Suprapubic skin (tissue), 4 donors: ENCODE measurements around the gene TBPL2. TPM values are rescaled to one million over a fixed set of nuclear protein-coding genes. Genes with fewer than 3 reads are reported as not detected.
"Not testable (repeated sequence)": the region's sequence is repeated elsewhere in the genome, so short reads cannot be mapped to it uniquely, and the experiment has no call there.

Experiments
- DNase-seq, 2 donors: peaks; one replicate each; pipeline ENCODE4 v3.0.0-alpha.2; 2019; ENCODE audit warnings: low spot score in 2 of 2
- H3K27ac ChIP-seq: fragments of 200-600 bp; sonication (generic); one replicate; pipeline ENCODE4 v1.5.1; 2019
- H3K27me3 ChIP-seq: fragments of 200-600 bp; sonication (generic); one replicate; pipeline ENCODE4 v1.5.1; 2019
- H3K36me3 ChIP-seq: fragments of 200-600 bp; sonication (generic); one replicate; pipeline ENCODE4 v1.5.1; 2019
- H3K4me1 ChIP-seq: fragments of 200-600 bp; sonication (generic); one replicate; pipeline ENCODE4 v1.5.1; 2019
- H3K4me3 ChIP-seq: fragments of 200-600 bp; sonication (generic); one replicate; pipeline ENCODE4 v1.5.1; 2019; ENCODE audit warnings: mild to moderate bottlenecking
- H3K9me3 ChIP-seq: fragments of 200-600 bp; sonication (generic); one replicate; pipeline ENCODE4 v1.5.1; 2019
- EP300 ChIP-seq: sonication (generic); formaldehyde crosslinking; IDR thresholded peaks from one replicate; pipeline ENCODE4 v1.6.1; 2017; ENCODE audit warnings: antibody characterized with exemption
- POLR2A ChIP-seq, 2 donors: fragments of 450-650 bp; IDR thresholded peaks; one replicate each; pipeline ENCODE4 v1.6.1; 2017; ENCODE audit warnings: antibody characterized with exemption in 2 of 2, mild to moderate bottlenecking in 2 of 2, moderate library complexity in 2 of 2
- POLR2AphosphoS5 ChIP-seq, 3 donors: sonication (generic); formaldehyde crosslinking; IDR thresholded peaks; one replicate each; pipeline ENCODE4 v1.6.1; 2017; ENCODE audit warnings: antibody characterized with exemption in 3 of 3
- WGBS: methylation state at CpG from one replicate; pipeline ENCODE4 v1.1.5; 2018; 5-methylcytosine and 5-hydroxymethylcytosine counted together
- total RNA-seq, 4 donors: library from RNA; depleted of rRNA; stranded (reverse); fragments of >200 nt; gene quantifications; one replicate each; pipeline ENCODE4 v1.1.0, GENCODE V29; 2016
- TF ChIP-seq, protein P1 (sequence below), 2 donors: fragments of 200-600 bp in 1 of 2; fragments of 450-650 bp in 1 of 2; sonication (generic) in 1 of 2; IDR thresholded peaks; one replicate each; pipeline ENCODE4 v1.5.1; 2016 to 2019; ENCODE audit warnings: antibody characterized with exemption in 2 of 2, mild to moderate bottlenecking in 1 of 2, moderate library complexity in 1 of 2

The TBPL2 gene
- total RNA-seq, 4 donors from 2014 or later = not detected

DNA sequence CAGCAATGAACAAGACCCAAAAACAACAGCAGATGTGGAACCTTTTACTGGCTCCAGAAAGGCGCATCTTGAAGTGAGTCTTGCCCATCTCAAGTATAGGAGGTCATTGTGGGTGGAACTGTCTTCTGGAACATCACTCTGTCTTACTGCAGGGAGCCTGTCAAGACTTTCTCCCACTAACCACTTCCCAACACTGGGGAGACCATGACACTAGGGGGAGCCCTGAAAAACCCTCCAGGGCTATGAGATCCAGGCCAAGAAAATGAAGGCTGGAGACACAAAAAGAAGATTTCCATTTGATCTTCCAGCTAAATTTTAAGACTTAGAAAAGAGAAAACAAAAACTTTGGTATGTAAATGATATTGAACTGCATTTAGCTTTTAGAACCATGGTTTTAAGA lies 15.3 kb downstream of the TBPL2 start:
- 94% methylated on average over 1 of the region's 1 CpG for WGBS
- H3K36me3 ChIP-seq = no peaks in the 10 kb centered on the region

DNA sequence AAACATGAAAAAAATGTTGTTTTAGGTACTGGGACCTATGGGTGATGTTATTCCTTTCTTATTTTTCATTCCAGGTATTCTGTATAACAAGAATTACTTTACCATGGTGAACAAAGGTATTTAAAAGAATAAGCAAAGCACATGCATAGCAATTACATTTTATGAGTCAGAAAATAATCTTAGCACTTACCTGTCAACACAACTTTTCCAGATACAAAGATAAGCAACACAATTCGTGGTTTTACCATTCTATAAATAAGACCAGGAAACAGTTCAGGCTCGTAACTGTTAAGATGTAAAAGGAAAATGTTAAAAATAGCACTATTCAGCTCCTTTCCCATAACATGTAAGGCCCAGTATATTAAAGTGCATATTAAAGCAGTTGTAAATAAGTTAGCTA lies 16.4 kb downstream of the TBPL2 start:
- no peaks in the 10 kb centered on the region for H3K27me3 ChIP-seq
- 32% methylated on average over 2 of the region's 2 CpGs for WGBS
- H3K36me3 ChIP-seq = no peaks in the 10 kb centered on the region
- no peaks in the 10 kb centered on the region for H3K9me3 ChIP-seq
- no peaks in the 10 kb centered on the region for H3K4me1 ChIP-seq
- no peak overlapping the region for H3K27ac ChIP-seq
- H3K4me3 ChIP-seq = no peak overlapping the region
- no peak for DNase-seq
- no peak for TF ChIP-seq POLR2AphosphoS5 (IDR thresholded peaks at IDR 0.05)
- TF ChIP-seq, protein P1, sequence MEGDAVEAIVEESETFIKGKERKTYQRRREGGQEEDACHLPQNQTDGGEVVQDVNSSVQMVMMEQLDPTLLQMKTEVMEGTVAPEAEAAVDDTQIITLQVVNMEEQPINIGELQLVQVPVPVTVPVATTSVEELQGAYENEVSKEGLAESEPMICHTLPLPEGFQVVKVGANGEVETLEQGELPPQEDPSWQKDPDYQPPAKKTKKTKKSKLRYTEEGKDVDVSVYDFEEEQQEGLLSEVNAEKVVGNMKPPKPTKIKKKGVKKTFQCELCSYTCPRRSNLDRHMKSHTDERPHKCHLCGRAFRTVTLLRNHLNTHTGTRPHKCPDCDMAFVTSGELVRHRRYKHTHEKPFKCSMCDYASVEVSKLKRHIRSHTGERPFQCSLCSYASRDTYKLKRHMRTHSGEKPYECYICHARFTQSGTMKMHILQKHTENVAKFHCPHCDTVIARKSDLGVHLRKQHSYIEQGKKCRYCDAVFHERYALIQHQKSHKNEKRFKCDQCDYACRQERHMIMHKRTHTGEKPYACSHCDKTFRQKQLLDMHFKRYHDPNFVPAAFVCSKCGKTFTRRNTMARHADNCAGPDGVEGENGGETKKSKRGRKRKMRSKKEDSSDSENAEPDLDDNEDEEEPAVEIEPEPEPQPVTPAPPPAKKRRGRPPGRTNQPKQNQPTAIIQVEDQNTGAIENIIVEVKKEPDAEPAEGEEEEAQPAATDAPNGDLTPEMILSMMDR (IDR thresholded peaks at IDR 0.05) = no peak
- no peak for TF ChIP-seq EP300
- no peak for TF ChIP-seq POLR2A (IDR thresholded peaks at IDR 0.05)

More for the DNA sequence above, 15.3 kb downstream of the TBPL2 start:
- TF ChIP-seq EP300 (no peak), POLR2A (IDR thresholded peaks at IDR 0.05) (no peak), POLR2AphosphoS5 (IDR thresholded peaks at IDR 0.05) (no peak)
- TF ChIP-seq, protein P1 (IDR thresholded peaks at IDR 0.05) = no peak
- Histone ChIP-seq H3K27me3 (no peaks in the 10 kb centered on the region), H3K4me1 (peaks cover 4% of the 10 kb centered on the region), H3K9me3 (no peaks in the 10 kb centered on the region), H3K4me3 (no peak overlapping the region), H3K27ac (no peak overlapping the region)
- no peak for DNase-seq

DNA sequence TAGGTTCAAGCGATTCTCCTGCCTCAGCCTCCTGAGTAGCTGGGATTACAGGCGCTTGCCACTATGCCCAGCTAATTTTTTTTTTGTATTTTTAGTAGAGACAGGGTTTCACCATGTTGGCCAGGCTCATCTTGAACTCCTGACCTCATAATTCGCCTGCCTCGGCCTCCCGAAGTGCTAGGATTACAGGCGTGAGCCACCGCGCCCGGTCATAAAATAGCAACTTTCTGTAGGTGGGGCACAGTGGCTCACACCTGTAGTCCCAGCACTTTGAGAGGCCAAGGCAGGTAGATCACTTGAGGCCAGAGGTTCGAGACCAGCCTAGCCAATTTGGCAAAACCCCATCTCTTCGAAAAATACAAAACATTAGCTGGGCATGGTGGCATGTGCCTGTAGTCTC lies 18.1 kb downstream of the TBPL2 start:
- 92% methylated on average over 11 of the region's 11 CpGs for WGBS
- not testable (repeated sequence) for H3K4me3 ChIP-seq, H3K4me1 ChIP-seq, H3K27ac ChIP-seq, H3K9me3 ChIP-seq, H3K27me3 ChIP-seq, DNase-seq, H3K36me3 ChIP-seq

DNA sequence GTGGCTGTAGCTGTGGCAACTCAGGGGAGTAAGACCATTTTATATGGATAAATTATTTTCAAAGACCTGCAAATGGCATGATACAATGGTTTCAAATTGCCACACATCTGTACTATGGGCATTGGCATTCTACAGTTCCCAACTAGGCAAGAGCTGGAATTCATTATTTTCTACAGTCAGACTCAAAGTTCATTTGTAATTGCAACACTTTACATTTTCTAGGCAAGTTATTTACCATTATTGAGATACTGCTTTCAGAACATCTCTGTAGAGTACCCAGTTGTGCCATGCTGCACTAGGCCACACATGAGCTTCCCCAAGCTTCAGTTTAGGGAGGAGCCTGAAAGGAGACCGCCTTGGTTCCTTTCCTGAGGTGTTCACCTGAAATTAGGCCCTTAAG lies 20.8 kb downstream of the TBPL2 start:
- Histone ChIP-seq H3K4me1 (no peaks in the 10 kb centered on the region), H3K36me3 (no peaks in the 10 kb centered on the region), H3K27ac (no peak overlapping the region), H3K27me3 (no peaks in the 10 kb centered on the region), H3K9me3 (no peaks in the 10 kb centered on the region), H3K4me3 (no peak overlapping the region)
- DNase-seq = no peak
- WGBS = 89% methylated on average over 1 of the region's 1 CpG
- TF ChIP-seq EP300 (no peak), POLR2AphosphoS5 (IDR thresholded peaks at IDR 0.05) (no peak), POLR2A (IDR thresholded peaks at IDR 0.05) (no peak)
- TF ChIP-seq, protein P1 (IDR thresholded peaks at IDR 0.05) = no peak

DNA sequence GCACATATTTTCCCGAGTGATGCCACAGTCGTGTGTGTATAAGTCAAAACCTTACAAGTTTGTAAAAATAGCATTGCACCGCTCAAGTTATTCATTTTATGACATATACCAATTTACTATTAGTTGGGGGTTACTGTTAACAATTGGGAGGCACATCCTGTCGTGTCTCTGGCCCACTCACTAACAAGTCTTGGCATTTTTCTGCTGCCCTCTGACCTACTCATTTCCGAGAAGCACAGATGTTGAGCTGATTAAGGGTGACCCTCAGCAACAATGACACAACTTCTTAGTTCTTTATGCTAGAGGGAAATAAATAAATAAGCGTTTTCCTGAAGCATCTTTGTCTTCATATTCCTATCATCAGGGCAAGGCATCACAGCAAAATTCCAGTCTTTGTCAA lies 22.0 kb downstream of the TBPL2 start:
- WGBS = 66% methylated on average over 6 of the region's 6 CpGs
- H3K9me3 ChIP-seq = no peaks in the 10 kb centered on the region
- DNase-seq = no peak
- no peaks in the 10 kb centered on the region for H3K27me3 ChIP-seq
- TF ChIP-seq EP300 (no peak), POLR2AphosphoS5 (IDR thresholded peaks at IDR 0.05) (no peak), POLR2A (IDR thresholded peaks at IDR 0.05) (no peak)
- TF ChIP-seq, protein P1 (IDR thresholded peaks at IDR 0.05) = no peak
- no peaks in the 10 kb centered on the region for H3K36me3 ChIP-seq
- no peak overlapping the region for H3K4me3 ChIP-seq
- no peaks in the 10 kb centered on the region for H3K4me1 ChIP-seq
- no peak overlapping the region for H3K27ac ChIP-seq

DNA sequence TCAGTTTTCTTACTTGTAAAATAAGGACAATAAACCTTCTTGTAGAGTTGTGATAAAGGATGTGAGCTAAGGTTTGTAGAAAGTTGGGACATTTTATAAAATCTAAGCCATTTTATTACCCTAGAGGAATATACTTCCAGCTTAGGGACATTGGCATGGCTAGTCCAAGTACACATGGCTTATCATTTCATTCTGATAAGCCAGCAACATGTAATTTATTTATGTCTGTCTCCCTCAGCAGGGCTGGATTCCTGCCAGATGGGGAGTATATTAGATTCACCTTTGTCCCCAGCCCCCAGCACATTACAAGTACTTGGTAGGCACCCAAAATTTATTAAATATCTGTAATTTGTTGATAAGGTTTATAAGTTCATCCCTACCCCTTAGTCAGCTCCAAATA lies 22.5 kb downstream of the TBPL2 start:
- Histone ChIP-seq H3K4me3 (no peak overlapping the region), H3K27ac (no peak overlapping the region), H3K9me3 (no peaks in the 10 kb centered on the region), H3K4me1 (peaks cover 4% of the 10 kb centered on the region), H3K36me3 (no peaks in the 10 kb centered on the region), H3K27me3 (no peaks in the 10 kb centered on the region)
- TF ChIP-seq, protein P1 (IDR thresholded peaks at IDR 0.05) = no peak
- DNase-seq = no peak
